WTC11 (cell line): ENCODE measurements around the gene PXDC1. TPM values are rescaled to one million over a fixed set of nuclear protein-coding genes. Genes with fewer than 3 reads are reported as not detected.

Source experiments
- ATAC-seq: fragments of 200-7000 bp; cut with Tn5 transposase; 2 replicates; pipeline ENCODE4 v1.10.0; 2021; ENCODE audit warnings: mild to moderate bottlenecking, moderate library complexity
- CTCF ChIA-PET: fragments of 300-600 bp; sonication (Branson Sonifier 250); formaldehyde crosslinking; loops from one replicate; lab custom pipeline; 2021; ENCODE audit warnings: antibody characterized with exemption; lab: Charles Lee
- POLR2A ChIA-PET: fragments of 350-600 bp; sonication (Branson Sonifier 250); formaldehyde crosslinking; loops from one replicate; lab custom pipeline; 2021; ENCODE audit warnings: antibody characterized with exemption; lab: Charles Lee
- DNase-seq: peaks from one replicate; pipeline ENCODE4 v3.0.0; 2021; ENCODE audit warnings: low spot score
- H3K27ac Mint-ChIP-seq: 2 replicates; pipeline ENCODE4 v1.8.0; 2021; ENCODE audit warnings: mixed read lengths
- H3K27me3 Mint-ChIP-seq: 2 replicates; pipeline ENCODE4 v1.8.0; 2021; ENCODE audit warnings: low read depth, mild to moderate bottlenecking, moderate library complexity, mixed read lengths
- H3K36me3 Mint-ChIP-seq: 2 replicates; pipeline ENCODE4 v1.8.0; 2021; ENCODE audit warnings: mixed read lengths
- H3K4me1 Mint-ChIP-seq: 2 replicates; pipeline ENCODE4 v1.8.0; 2022; ENCODE audit warnings: mixed read lengths
- H3K4me3 Mint-ChIP-seq: 2 replicates; pipeline ENCODE4 v1.8.0; 2021; ENCODE audit warnings: mild to moderate bottlenecking, moderate library complexity, mixed read lengths
- H3K9me3 Mint-ChIP-seq: 2 replicates; pipeline ENCODE4 v1.8.0; 2021; ENCODE audit warnings: mixed read lengths
- EMX1 ChIP-seq: fragments of 250-450 bp; sonication (Bioruptor Pico); IDR thresholded peaks from 2 replicates; pipeline ENCODE4 v1.8.0; 2021; ENCODE audit warnings: mild to moderate bottlenecking
- ESRRA ChIP-seq: sonication (generic); formaldehyde crosslinking; IDR thresholded peaks from 2 replicates; pipeline ENCODE4 v1.8.1; 2022; ENCODE audit warnings: mild to moderate bottlenecking, missing genetic modification reagents, borderline replicate concordance
- GTF2I ChIP-seq: fragments of 250-450 bp; sonication (Bioruptor Pico); conservative IDR thresholded peaks from 2 replicates; pipeline ENCODE4 v1.4.0; 2021; ENCODE audit warnings: mild to moderate bottlenecking
- NFYB ChIP-seq: sonication (generic); formaldehyde crosslinking; conservative IDR thresholded peaks from 2 replicates; pipeline ENCODE4 v1.8.0; 2022; ENCODE audit warnings: low read depth, missing genetic modification reagents
- RELA ChIP-seq: sonication (generic); formaldehyde crosslinking; IDR thresholded peaks from 2 replicates; pipeline ENCODE4 v1.8.1; 2022; ENCODE audit warnings: missing genetic modification reagents, mild to moderate bottlenecking, borderline replicate concordance
- SOX15 ChIP-seq: fragments of 250-450 bp; sonication (Bioruptor Pico); IDR thresholded peaks from 2 replicates; pipeline ENCODE4 v1.9.0; 2021; ENCODE audit warnings: mild to moderate bottlenecking
- TEAD1 ChIP-seq: sonication (generic); formaldehyde crosslinking; IDR thresholded peaks from 2 replicates; pipeline ENCODE4 v1.8.0; 2022; ENCODE audit warnings: mild to moderate bottlenecking, missing genetic modification reagents
- ZBTB21 ChIP-seq: sonication (generic); formaldehyde crosslinking; IDR thresholded peaks from 2 replicates; pipeline ENCODE4 v1.8.1; 2023; ENCODE audit warnings: mild to moderate bottlenecking, missing genetic modification reagents, borderline replicate concordance
- ZNF671 ChIP-seq: fragments of 250-450 bp; sonication (Bioruptor Pico); IDR thresholded peaks from 2 replicates; pipeline ENCODE4 v1.8.0; 2021; ENCODE audit warnings: mild to moderate bottlenecking
- total RNA-seq: library from RNA; stranded (reverse); gene quantifications from 3 replicates; pipeline ENCODE4 v1.2.3, GENCODE V29; 2021
- TF ChIP-seq, protein P1 (sequence below): sonication (generic); formaldehyde crosslinking; IDR thresholded peaks from 2 replicates; pipeline ENCODE4 v1.8.0; 2023; ENCODE audit warnings: missing genetic modification reagents
- TF ChIP-seq, protein P2 (sequence below): sonication (generic); formaldehyde crosslinking; IDR thresholded peaks from 2 replicates; pipeline ENCODE4 v1.8.0; 2022; ENCODE audit warnings: mild to moderate bottlenecking, missing genetic modification reagents
- TF ChIP-seq, protein P3 (sequence below): sonication (generic); formaldehyde crosslinking; IDR thresholded peaks from 2 replicates; pipeline ENCODE4 v1.8.1; 2023; ENCODE audit warnings: mild to moderate bottlenecking, missing genetic modification reagents
- TF ChIP-seq, protein P4 (sequence below): sonication (generic); formaldehyde crosslinking; IDR thresholded peaks from 2 replicates; pipeline ENCODE4 v1.8.0; 2023; ENCODE audit warnings: mild to moderate bottlenecking, missing genetic modification reagents
- TF ChIP-seq, protein P5 (sequence below): sonication (generic); formaldehyde crosslinking; IDR thresholded peaks from 2 replicates; pipeline ENCODE4 v1.8.1; 2023; ENCODE audit warnings: mild to moderate bottlenecking, missing genetic modification reagents
- TF ChIP-seq, protein P6 (sequence below): sonication (generic); formaldehyde crosslinking; IDR thresholded peaks from 2 replicates; pipeline ENCODE4 v1.8.0; 2022; ENCODE audit warnings: mild to moderate bottlenecking, missing genetic modification reagents
- TF ChIP-seq, protein P7 (sequence below): sonication (generic); formaldehyde crosslinking; IDR thresholded peaks from 2 replicates; pipeline ENCODE4 v1.8.1; 2022; ENCODE audit warnings: mild to moderate bottlenecking, moderate library complexity, missing genetic modification reagents
- TF ChIP-seq, protein P8 (sequence below): sonication (generic); formaldehyde crosslinking; IDR thresholded peaks from 2 replicates; pipeline ENCODE4 v1.8.0; 2022; ENCODE audit warnings: mild to moderate bottlenecking, missing genetic modification reagents
- TF ChIP-seq, protein P9 (sequence below): fragments of 200-600 bp; IDR thresholded peaks from 2 replicates; pipeline ENCODE4 v1.8.0; 2022; ENCODE audit warnings: antibody characterized with exemption
- TF ChIP-seq, protein P10 (sequence below): sonication (generic); formaldehyde crosslinking; IDR thresholded peaks from 2 replicates; pipeline ENCODE4 v1.8.1; 2022; ENCODE audit warnings: low read depth, missing genetic modification reagents, borderline replicate concordance

The PXDC1 gene
- total RNA-seq, 1 experiment from 2014 or later = 3.3 TPM

DNA sequence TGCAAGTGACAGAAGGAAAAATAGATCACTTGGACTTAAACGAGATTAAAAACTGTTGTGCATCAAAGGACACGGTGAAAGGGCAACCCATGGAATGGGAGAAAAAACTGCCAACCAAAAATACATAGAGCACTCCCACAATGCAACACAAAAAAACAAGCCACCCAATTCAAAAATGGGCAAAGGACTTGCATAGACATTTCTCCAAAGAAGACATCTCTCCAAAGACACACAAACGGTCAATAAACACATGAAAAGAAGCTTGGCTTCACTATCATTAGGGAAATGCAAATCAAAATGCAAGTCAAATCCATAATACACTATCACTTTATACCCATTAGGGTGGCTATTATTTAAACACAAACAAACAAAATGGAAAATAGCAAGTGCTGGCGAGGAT, 45.0 kb downstream of the PXDC1 start:
- H3K4me3 Mint-ChIP-seq = no peak overlapping the region
- no peak for DNase-seq
- H3K4me1 Mint-ChIP-seq = no peaks in the 10 kb centered on the region
- H3K27ac Mint-ChIP-seq = no peak overlapping the region
- no peak for ATAC-seq
- CTCF ChIA-PET = interaction anchor here (0.7 kb wide), 1 partner anchor 8 kb away, joined by 3 read pairs; no protein-coding TSS in a partner anchor
- TF ChIP-seq, protein P1, sequence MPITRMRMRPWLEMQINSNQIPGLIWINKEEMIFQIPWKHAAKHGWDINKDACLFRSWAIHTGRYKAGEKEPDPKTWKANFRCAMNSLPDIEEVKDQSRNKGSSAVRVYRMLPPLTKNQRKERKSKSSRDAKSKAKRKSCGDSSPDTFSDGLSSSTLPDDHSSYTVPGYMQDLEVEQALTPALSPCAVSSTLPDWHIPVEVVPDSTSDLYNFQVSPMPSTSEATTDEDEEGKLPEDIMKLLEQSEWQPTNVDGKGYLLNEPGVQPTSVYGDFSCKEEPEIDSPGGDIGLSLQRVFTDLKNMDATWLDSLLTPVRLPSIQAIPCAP = no peak
- peaks cover 29% of the 10 kb centered on the region for H3K9me3 Mint-ChIP-seq
- POLR2A ChIA-PET = no interaction called here
- H3K36me3 Mint-ChIP-seq = peaks cover 19% of the 10 kb centered on the region; the same call in 1 of the 2 replicates
- peaks cover 20% of the 10 kb centered on the region for H3K27me3 Mint-ChIP-seq

DNA sequence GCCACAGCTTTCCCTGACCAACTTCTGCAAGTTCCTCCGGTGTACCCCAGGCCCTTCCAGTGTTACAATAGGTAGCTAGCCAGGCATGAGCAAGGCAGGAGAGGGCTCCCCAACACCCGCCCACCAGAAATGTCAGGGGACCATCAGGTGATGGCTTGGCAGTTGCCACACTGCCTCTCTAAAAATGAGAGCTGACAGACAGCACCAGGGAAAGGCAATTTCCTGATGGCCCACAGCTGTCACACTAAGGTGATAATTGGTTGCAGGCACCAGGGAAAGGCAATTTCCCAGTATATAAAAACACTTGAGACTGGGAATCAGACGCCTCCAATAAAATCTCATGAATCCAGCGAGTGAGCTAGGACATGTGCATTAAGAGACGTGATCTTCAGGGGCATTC, 49.9 kb downstream of the PXDC1 start:
- no peak for ATAC-seq
- TF ChIP-seq, protein P2, sequence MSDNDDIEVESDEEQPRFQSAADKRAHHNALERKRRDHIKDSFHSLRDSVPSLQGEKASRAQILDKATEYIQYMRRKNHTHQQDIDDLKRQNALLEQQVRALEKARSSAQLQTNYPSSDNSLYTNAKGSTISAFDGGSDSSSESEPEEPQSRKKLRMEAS = no peak
- TF ChIP-seq, protein P3, sequence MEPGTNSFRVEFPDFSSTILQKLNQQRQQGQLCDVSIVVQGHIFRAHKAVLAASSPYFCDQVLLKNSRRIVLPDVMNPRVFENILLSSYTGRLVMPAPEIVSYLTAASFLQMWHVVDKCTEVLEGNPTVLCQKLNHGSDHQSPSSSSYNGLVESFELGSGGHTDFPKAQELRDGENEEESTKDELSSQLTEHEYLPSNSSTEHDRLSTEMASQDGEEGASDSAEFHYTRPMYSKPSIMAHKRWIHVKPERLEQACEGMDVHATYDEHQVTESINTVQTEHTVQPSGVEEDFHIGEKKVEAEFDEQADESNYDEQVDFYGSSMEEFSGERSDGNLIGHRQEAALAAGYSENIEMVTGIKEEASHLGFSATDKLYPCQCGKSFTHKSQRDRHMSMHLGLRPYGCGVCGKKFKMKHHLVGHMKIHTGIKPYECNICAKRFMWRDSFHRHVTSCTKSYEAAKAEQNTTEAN = no peak
- TF ChIP-seq, protein P4, sequence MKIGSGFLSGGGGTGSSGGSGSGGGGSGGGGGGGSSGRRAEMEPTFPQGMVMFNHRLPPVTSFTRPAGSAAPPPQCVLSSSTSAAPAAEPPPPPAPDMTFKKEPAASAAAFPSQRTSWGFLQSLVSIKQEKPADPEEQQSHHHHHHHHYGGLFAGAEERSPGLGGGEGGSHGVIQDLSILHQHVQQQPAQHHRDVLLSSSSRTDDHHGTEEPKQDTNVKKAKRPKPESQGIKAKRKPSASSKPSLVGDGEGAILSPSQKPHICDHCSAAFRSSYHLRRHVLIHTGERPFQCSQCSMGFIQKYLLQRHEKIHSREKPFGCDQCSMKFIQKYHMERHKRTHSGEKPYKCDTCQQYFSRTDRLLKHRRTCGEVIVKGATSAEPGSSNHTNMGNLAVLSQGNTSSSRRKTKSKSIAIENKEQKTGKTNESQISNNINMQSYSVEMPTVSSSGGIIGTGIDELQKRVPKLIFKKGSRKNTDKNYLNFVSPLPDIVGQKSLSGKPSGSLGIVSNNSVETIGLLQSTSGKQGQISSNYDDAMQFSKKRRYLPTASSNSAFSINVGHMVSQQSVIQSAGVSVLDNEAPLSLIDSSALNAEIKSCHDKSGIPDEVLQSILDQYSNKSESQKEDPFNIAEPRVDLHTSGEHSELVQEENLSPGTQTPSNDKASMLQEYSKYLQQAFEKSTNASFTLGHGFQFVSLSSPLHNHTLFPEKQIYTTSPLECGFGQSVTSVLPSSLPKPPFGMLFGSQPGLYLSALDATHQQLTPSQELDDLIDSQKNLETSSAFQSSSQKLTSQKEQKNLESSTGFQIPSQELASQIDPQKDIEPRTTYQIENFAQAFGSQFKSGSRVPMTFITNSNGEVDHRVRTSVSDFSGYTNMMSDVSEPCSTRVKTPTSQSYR (CRISPR knock-in tag) = no peak
- TF ChIP-seq NFYB (CRISPR knock-in tag) (no peak), TEAD1 (no peak), ESRRA (CRISPR knock-in tag) (no peak), EMX1 (no peak), ZNF671 (no peak), GTF2I (no peak), ZBTB21 (CRISPR knock-in tag) (no peak), RELA (CRISPR knock-in tag) (no peak), SOX15 (CRISPR knock-in tag) (no peak)
- TF ChIP-seq, protein P5, sequence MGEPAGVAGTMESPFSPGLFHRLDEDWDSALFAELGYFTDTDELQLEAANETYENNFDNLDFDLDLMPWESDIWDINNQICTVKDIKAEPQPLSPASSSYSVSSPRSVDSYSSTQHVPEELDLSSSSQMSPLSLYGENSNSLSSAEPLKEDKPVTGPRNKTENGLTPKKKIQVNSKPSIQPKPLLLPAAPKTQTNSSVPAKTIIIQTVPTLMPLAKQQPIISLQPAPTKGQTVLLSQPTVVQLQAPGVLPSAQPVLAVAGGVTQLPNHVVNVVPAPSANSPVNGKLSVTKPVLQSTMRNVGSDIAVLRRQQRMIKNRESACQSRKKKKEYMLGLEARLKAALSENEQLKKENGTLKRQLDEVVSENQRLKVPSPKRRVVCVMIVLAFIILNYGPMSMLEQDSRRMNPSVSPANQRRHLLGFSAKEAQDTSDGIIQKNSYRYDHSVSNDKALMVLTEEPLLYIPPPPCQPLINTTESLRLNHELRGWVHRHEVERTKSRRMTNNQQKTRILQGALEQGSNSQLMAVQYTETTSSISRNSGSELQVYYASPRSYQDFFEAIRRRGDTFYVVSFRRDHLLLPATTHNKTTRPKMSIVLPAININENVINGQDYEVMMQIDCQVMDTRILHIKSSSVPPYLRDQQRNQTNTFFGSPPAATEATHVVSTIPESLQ (CRISPR knock-in tag) = no peak
- TF ChIP-seq, protein P6, sequence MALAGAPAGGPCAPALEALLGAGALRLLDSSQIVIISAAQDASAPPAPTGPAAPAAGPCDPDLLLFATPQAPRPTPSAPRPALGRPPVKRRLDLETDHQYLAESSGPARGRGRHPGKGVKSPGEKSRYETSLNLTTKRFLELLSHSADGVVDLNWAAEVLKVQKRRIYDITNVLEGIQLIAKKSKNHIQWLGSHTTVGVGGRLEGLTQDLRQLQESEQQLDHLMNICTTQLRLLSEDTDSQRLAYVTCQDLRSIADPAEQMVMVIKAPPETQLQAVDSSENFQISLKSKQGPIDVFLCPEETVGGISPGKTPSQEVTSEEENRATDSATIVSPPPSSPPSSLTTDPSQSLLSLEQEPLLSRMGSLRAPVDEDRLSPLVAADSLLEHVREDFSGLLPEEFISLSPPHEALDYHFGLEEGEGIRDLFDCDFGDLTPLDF (CRISPR knock-in tag) = no peak
- TF ChIP-seq, protein P7, sequence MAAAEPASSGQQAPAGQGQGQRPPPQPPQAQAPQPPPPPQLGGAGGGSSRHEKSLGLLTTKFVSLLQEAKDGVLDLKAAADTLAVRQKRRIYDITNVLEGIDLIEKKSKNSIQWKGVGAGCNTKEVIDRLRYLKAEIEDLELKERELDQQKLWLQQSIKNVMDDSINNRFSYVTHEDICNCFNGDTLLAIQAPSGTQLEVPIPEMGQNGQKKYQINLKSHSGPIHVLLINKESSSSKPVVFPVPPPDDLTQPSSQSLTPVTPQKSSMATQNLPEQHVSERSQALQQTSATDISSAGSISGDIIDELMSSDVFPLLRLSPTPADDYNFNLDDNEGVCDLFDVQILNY (CRISPR knock-in tag) = no peak
- TF ChIP-seq, protein P8, sequence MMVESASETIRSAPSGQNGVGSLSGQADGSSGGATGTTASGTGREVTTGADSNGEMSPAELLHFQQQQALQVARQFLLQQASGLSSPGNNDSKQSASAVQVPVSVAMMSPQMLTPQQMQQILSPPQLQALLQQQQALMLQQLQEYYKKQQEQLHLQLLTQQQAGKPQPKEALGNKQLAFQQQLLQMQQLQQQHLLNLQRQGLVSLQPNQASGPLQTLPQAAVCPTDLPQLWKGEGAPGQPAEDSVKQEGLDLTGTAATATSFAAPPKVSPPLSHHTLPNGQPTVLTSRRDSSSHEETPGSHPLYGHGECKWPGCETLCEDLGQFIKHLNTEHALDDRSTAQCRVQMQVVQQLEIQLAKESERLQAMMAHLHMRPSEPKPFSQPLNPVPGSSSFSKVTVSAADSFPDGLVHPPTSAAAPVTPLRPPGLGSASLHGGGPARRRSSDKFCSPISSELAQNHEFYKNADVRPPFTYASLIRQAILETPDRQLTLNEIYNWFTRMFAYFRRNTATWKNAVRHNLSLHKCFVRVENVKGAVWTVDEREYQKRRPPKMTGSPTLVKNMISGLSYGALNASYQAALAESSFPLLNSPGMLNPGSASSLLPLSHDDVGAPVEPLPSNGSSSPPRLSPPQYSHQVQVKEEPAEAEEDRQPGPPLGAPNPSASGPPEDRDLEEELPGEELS (CRISPR knock-in tag) = no peak
- TF ChIP-seq, protein P9, sequence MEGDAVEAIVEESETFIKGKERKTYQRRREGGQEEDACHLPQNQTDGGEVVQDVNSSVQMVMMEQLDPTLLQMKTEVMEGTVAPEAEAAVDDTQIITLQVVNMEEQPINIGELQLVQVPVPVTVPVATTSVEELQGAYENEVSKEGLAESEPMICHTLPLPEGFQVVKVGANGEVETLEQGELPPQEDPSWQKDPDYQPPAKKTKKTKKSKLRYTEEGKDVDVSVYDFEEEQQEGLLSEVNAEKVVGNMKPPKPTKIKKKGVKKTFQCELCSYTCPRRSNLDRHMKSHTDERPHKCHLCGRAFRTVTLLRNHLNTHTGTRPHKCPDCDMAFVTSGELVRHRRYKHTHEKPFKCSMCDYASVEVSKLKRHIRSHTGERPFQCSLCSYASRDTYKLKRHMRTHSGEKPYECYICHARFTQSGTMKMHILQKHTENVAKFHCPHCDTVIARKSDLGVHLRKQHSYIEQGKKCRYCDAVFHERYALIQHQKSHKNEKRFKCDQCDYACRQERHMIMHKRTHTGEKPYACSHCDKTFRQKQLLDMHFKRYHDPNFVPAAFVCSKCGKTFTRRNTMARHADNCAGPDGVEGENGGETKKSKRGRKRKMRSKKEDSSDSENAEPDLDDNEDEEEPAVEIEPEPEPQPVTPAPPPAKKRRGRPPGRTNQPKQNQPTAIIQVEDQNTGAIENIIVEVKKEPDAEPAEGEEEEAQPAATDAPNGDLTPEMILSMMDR = no peak
- TF ChIP-seq, protein P10, sequence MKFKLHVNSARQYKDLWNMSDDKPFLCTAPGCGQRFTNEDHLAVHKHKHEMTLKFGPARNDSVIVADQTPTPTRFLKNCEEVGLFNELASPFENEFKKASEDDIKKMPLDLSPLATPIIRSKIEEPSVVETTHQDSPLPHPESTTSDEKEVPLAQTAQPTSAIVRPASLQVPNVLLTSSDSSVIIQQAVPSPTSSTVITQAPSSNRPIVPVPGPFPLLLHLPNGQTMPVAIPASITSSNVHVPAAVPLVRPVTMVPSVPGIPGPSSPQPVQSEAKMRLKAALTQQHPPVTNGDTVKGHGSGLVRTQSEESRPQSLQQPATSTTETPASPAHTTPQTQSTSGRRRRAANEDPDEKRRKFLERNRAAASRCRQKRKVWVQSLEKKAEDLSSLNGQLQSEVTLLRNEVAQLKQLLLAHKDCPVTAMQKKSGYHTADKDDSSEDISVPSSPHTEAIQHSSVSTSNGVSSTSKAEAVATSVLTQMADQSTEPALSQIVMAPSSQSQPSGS (CRISPR knock-in tag) = no peak
- TF ChIP-seq, all 79 proteins: peak for 0

More for the DNA sequence above, 49.9 kb downstream of the PXDC1 start:
- peaks cover 38% of the 10 kb centered on the region for H3K36me3 Mint-ChIP-seq
- DNase-seq = no peak
- H3K4me1 Mint-ChIP-seq = no peaks in the 10 kb centered on the region
- peaks cover 21% of the 10 kb centered on the region for H3K27me3 Mint-ChIP-seq
- H3K4me3 Mint-ChIP-seq = no peak overlapping the region
- H3K9me3 Mint-ChIP-seq = peaks cover 50% of the 10 kb centered on the region
- ChIA-PET CTCF (interaction anchor here (1.0 kb wide), 1 partner anchor 140 kb away, joined by 3 read pairs; no protein-coding TSS in a partner anchor), POLR2A (no interaction called here)
- no peak overlapping the region for H3K27ac Mint-ChIP-seq
